ENCODE data around the gene TIE1. TPM values are rescaled to one million over a fixed set of nuclear protein-coding genes. Genes with fewer than 3 reads are reported as not detected.
A peak's percentile ranks its signal among the peaks of the same experiment; 100 is the strongest.

Gene TIE1
- total and polyA plus RNA-seq, 2 of the 13 experiments (the other 11 are each of a cell fraction or from before 2014, with no cell fraction given) = 0.58 to 0.84 TPM

GRCh38 chr1:43367904-43368645, 67.3 kb downstream of the TIE1 start, which contains the start of gene ELOVL1 (continued):
- TF ChIP-seq, protein P1, sequence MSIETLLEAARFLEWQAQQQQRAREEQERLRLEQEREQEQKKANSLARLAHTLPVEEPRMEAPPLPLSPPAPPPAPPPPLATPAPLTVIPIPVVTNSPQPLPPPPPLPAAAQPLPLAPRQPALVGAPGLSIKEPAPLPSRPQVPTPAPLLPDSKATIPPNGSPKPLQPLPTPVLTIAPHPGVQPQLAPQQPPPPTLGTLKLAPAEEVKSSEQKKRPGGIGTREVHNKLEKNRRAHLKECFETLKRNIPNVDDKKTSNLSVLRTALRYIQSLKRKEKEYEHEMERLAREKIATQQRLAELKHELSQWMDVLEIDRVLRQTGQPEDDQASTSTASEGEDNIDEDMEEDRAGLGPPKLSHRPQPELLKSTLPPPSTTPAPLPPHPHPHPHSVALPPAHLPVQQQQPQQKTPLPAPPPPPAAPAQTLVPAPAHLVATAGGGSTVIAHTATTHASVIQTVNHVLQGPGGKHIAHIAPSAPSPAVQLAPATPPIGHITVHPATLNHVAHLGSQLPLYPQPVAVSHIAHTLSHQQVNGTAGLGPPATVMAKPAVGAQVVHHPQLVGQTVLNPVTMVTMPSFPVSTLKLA (IDR thresholded peaks at IDR 0.05) = no peak
- 0 out of 2 replicates have a peak, but pooled peaks have one; percentile 61 for TF ChIP-seq PAX8 (CRISPR knock-in tag; IDR thresholded peaks at IDR 0.05; ENCODE audit: borderline replicate concordance)
- TF ChIP-seq THYN1 (CRISPR knock-in tag; IDR thresholded peaks at IDR 0.05; ENCODE audit: borderline replicate concordance, low read depth) = no peak
- peak; percentile 58 for TF ChIP-seq SP4 (CRISPR knock-in tag; IDR thresholded peaks at IDR 0.05)
- peak; percentile 75 for TF ChIP-seq ASH2L (IDR thresholded peaks at IDR 0.05; ENCODE audit: insufficient read length, low read depth, low read length)
- TF ChIP-seq HMGXB4 (CRISPR knock-in tag; IDR thresholded peaks at IDR 0.05; ENCODE audit: borderline replicate concordance in 1 of 2, low read depth in 1 of 2) = peak; percentile 65 to 79
- no peak; the same call in 1 of the 2 replicates for TF ChIP-seq MAZ (IDR thresholded peaks at IDR 0.05; ENCODE audit: borderline replicate concordance, low read depth, low read length)
- peak; percentile 84 for TF ChIP-seq MAZ (CRISPR knock-in tag; IDR thresholded peaks at IDR 0.05; ENCODE audit: low read depth)
- no peak for TF ChIP-seq ZBTB14 (CRISPR knock-in tag; IDR thresholded peaks at IDR 0.05)
- TF ChIP-seq TEF (CRISPR knock-in tag; IDR thresholded peaks at IDR 0.05) = 0 out of 2 replicates have a peak, but pooled peaks have one; percentile 15
- TF ChIP-seq ZNF431 (CRISPR knock-in tag; IDR thresholded peaks at IDR 0.05; ENCODE audit: borderline replicate concordance, low read depth) = peak; percentile 95; the same call in 1 of the 2 replicates
- TF ChIP-seq RBM39 (IDR thresholded peaks at IDR 0.05; ENCODE audit: low read depth, low read length, poor library complexity, severe bottlenecking) = no peak
- TF ChIP-seq ZNF607 (CRISPR knock-in tag; IDR thresholded peaks at IDR 0.05; ENCODE audit: borderline replicate concordance) = peak; percentile 73
- TF ChIP-seq, protein P2, sequence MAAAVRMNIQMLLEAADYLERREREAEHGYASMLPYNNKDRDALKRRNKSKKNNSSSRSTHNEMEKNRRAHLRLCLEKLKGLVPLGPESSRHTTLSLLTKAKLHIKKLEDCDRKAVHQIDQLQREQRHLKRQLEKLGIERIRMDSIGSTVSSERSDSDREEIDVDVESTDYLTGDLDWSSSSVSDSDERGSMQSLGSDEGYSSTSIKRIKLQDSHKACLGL (CRISPR knock-in tag; IDR thresholded peaks at IDR 0.05) = peak; percentile 93
- no peak for TF ChIP-seq PAF1 (CRISPR knock-in tag; IDR thresholded peaks at IDR 0.05)
- no peak for TF ChIP-seq NCOA1 (CRISPR knock-in tag; IDR thresholded peaks at IDR 0.05)
- TF ChIP-seq, protein P3, sequence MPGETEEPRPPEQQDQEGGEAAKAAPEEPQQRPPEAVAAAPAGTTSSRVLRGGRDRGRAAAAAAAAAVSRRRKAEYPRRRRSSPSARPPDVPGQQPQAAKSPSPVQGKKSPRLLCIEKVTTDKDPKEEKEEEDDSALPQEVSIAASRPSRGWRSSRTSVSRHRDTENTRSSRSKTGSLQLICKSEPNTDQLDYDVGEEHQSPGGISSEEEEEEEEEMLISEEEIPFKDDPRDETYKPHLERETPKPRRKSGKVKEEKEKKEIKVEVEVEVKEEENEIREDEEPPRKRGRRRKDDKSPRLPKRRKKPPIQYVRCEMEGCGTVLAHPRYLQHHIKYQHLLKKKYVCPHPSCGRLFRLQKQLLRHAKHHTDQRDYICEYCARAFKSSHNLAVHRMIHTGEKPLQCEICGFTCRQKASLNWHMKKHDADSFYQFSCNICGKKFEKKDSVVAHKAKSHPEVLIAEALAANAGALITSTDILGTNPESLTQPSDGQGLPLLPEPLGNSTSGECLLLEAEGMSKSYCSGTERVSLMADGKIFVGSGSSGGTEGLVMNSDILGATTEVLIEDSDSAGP (CRISPR knock-in tag; IDR thresholded peaks at IDR 0.05; ENCODE audit: borderline replicate concordance) = peak; percentile 85
- peak; percentile 88; the same call in 1 of the 2 replicates for TF ChIP-seq ZNF546 (CRISPR knock-in tag; conservative IDR thresholded peaks at IDR 0.05)
- TF ChIP-seq IRF2 (CRISPR knock-in tag; IDR thresholded peaks at IDR 0.05) = peak; percentile 58; the same call in 1 of the 2 replicates
- peak; percentile 92 for TF ChIP-seq ZNF883 (CRISPR knock-in tag; IDR thresholded peaks at IDR 0.05; ENCODE audit: not compliant biosample characterization)

Measured in HepG2 (cell line).